ENCODE data around the gene MZT2B. TPM values are rescaled to one million over a fixed set of nuclear protein-coding genes. Genes with fewer than 3 reads are reported as not detected.
"Not testable (repeated sequence)": the region's sequence is repeated elsewhere in the genome, so short reads cannot be mapped to it uniquely, and the experiment has no call there.

The MZT2B gene
- polyA plus RNA-seq, 3 donors, result 28.8 to 66.8 (median 64.9) TPM

GRCh38 chr2:130203150-130203549 lies 21.1 kb downstream of the MZT2B start:
- intact Hi-C loops (cut with micrococcal nuclease); H3K27me3 Mint-ChIP-seq (ENCODE audit: low read depth in 3 of 3); H3K4me3 Mint-ChIP-seq; H4K20me1 ChIP-seq (ENCODE audit: insufficient read depth, low read length); H3K27ac Mint-ChIP-seq; H2AFZ ChIP-seq (ENCODE audit: insufficient read depth, low read depth, low read length, poor library complexity, severe bottlenecking); H3K27ac ChIP-seq (ENCODE audit: low read depth in 1 of 2, low read length in 2 of 2); H3K4me1 Mint-ChIP-seq; H3K4me3 ChIP-seq (replicated peaks in 1 of 3; ENCODE audit: low read depth in 2 of 3, low read length in 3 of 3); DNase-seq; H3K79me2 ChIP-seq (ENCODE audit: insufficient read depth, low read length); H3K4me1 ChIP-seq (ENCODE audit: control insufficient read depth in 1 of 2, insufficient read depth in 2 of 2, low read length in 2 of 2); H3K36me3 ChIP-seq (replicated peaks in 1 of 2; ENCODE audit: control insufficient read depth in 1 of 2, insufficient read depth in 2 of 2, low read length in 2 of 2); H3K9me3 Mint-ChIP-seq; H3K9me3 ChIP-seq (replicated peaks in 1 of 2; ENCODE audit: control insufficient read depth in 1 of 2, insufficient read depth in 1 of 2, low read length in 2 of 2); H3K36me3 Mint-ChIP-seq; H3K9ac ChIP-seq (ENCODE audit: insufficient read depth, low read length, poor library complexity, severe bottlenecking); H3K27me3 ChIP-seq (ENCODE audit: control insufficient read depth in 2 of 2, insufficient read depth in 2 of 2, low read length in 2 of 2); H3K4me2 ChIP-seq (replicated peaks; ENCODE audit: extremely low read depth, low read length, poor library complexity, severe bottlenecking): not testable (repeated sequence)
- WGBS (ENCODE audit: insufficient coverage), result no CpG with 5 or more reads among the region's 3 CpGs

- DNase-seq; H3K4me1 Mint-ChIP-seq; H3K4me3 ChIP-seq (replicated peaks in 1 of 3; ENCODE audit: low read depth in 2 of 3, low read length in 3 of 3); H3K27ac Mint-ChIP-seq; H4K20me1 ChIP-seq (ENCODE audit: insufficient read depth, low read length); H3K36me3 ChIP-seq (replicated peaks in 1 of 2; ENCODE audit: control insufficient read depth in 1 of 2, insufficient read depth in 2 of 2, low read length in 2 of 2); H2AFZ ChIP-seq (ENCODE audit: insufficient read depth, low read depth, low read length, poor library complexity, severe bottlenecking); H3K4me2 ChIP-seq (replicated peaks; ENCODE audit: extremely low read depth, low read length, poor library complexity, severe bottlenecking); H3K36me3 Mint-ChIP-seq; H3K27ac ChIP-seq (ENCODE audit: low read depth in 1 of 2, low read length in 2 of 2); H3K9ac ChIP-seq (ENCODE audit: insufficient read depth, low read length, poor library complexity, severe bottlenecking); intact Hi-C loops (cut with micrococcal nuclease); H3K79me2 ChIP-seq (ENCODE audit: insufficient read depth, low read length); H3K9me3 Mint-ChIP-seq; H3K27me3 ChIP-seq (ENCODE audit: control insufficient read depth in 2 of 2, insufficient read depth in 2 of 2, low read length in 2 of 2); H3K9me3 ChIP-seq (replicated peaks in 1 of 2; ENCODE audit: control insufficient read depth in 1 of 2, insufficient read depth in 1 of 2, low read length in 2 of 2); H3K4me3 Mint-ChIP-seq; H3K4me1 ChIP-seq (ENCODE audit: control insufficient read depth in 1 of 2, insufficient read depth in 2 of 2, low read length in 2 of 2): not testable (repeated sequence)
- WGBS (ENCODE audit: insufficient coverage), result 82% methylated on average over 4 of the region's 13 CpGs
- H3K27me3 Mint-ChIP-seq (ENCODE audit: low read depth in 3 of 3), result peaks cover 6 to 15% (median 12%) of the 10 kb centered on the region in 3 donors
Measured at GRCh38 chr2:130207051-130207450, 25.0 kb downstream of the MZT2B start.

GRCh38 chr2:130219147-130219546 lies 37.1 kb downstream of the MZT2B start:
- not testable (repeated sequence) for H3K4me2 ChIP-seq (replicated peaks; ENCODE audit: extremely low read depth, low read length, poor library complexity, severe bottlenecking)

GRCh38 chr2:130220505-130220904 lies 38.4 kb downstream of the MZT2B start:
- WGBS (ENCODE audit: insufficient coverage), result no CpG with 5 or more reads among the region's 1 CpG
- intact Hi-C loops (cut with micrococcal nuclease); H3K4me1 ChIP-seq (ENCODE audit: control insufficient read depth in 1 of 2, insufficient read depth in 2 of 2, low read length in 2 of 2); H3K9me3 Mint-ChIP-seq; H3K36me3 Mint-ChIP-seq; H3K4me3 Mint-ChIP-seq; H3K36me3 ChIP-seq (replicated peaks in 1 of 2; ENCODE audit: control insufficient read depth in 1 of 2, insufficient read depth in 2 of 2, low read length in 2 of 2); H3K4me3 ChIP-seq (replicated peaks in 1 of 3; ENCODE audit: low read depth in 2 of 3, low read length in 3 of 3); H4K20me1 ChIP-seq (ENCODE audit: insufficient read depth, low read length); H3K27me3 ChIP-seq (ENCODE audit: control insufficient read depth in 2 of 2, insufficient read depth in 2 of 2, low read length in 2 of 2); H3K27ac ChIP-seq (ENCODE audit: low read depth in 1 of 2, low read length in 2 of 2); H3K9me3 ChIP-seq (replicated peaks in 1 of 2; ENCODE audit: control insufficient read depth in 1 of 2, insufficient read depth in 1 of 2, low read length in 2 of 2); DNase-seq; H3K27ac Mint-ChIP-seq; H2AFZ ChIP-seq (ENCODE audit: insufficient read depth, low read depth, low read length, poor library complexity, severe bottlenecking); H3K4me2 ChIP-seq (replicated peaks; ENCODE audit: extremely low read depth, low read length, poor library complexity, severe bottlenecking); H3K27me3 Mint-ChIP-seq (ENCODE audit: low read depth in 3 of 3); H3K4me1 Mint-ChIP-seq; H3K79me2 ChIP-seq (ENCODE audit: insufficient read depth, low read length); H3K9ac ChIP-seq (ENCODE audit: insufficient read depth, low read length, poor library complexity, severe bottlenecking): not testable (repeated sequence)

More at GRCh38 chr2:130219147-130219546, 37.1 kb downstream of the MZT2B start:
- H3K4me1 Mint-ChIP-seq; H3K27ac Mint-ChIP-seq; H3K9me3 Mint-ChIP-seq; H4K20me1 ChIP-seq (ENCODE audit: insufficient read depth, low read length); H3K27me3 ChIP-seq (ENCODE audit: control insufficient read depth in 2 of 2, insufficient read depth in 2 of 2, low read length in 2 of 2); H3K36me3 ChIP-seq (replicated peaks in 1 of 2; ENCODE audit: control insufficient read depth in 1 of 2, insufficient read depth in 2 of 2, low read length in 2 of 2); DNase-seq; H3K4me3 ChIP-seq (replicated peaks in 1 of 3; ENCODE audit: low read depth in 2 of 3, low read length in 3 of 3); H3K4me3 Mint-ChIP-seq; H2AFZ ChIP-seq (ENCODE audit: insufficient read depth, low read depth, low read length, poor library complexity, severe bottlenecking); H3K4me1 ChIP-seq (ENCODE audit: control insufficient read depth in 1 of 2, insufficient read depth in 2 of 2, low read length in 2 of 2); H3K79me2 ChIP-seq (ENCODE audit: insufficient read depth, low read length); H3K27ac ChIP-seq (ENCODE audit: low read depth in 1 of 2, low read length in 2 of 2); H3K9me3 ChIP-seq (replicated peaks in 1 of 2; ENCODE audit: control insufficient read depth in 1 of 2, insufficient read depth in 1 of 2, low read length in 2 of 2); H3K36me3 Mint-ChIP-seq; H3K9ac ChIP-seq (ENCODE audit: insufficient read depth, low read length, poor library complexity, severe bottlenecking); intact Hi-C loops (cut with micrococcal nuclease): not testable (repeated sequence)
- peaks cover 5 to 13% (median 7%) of the 10 kb centered on the region in 3 donors for H3K27me3 Mint-ChIP-seq (ENCODE audit: low read depth in 3 of 3)
- no CpG with 5 or more reads among the region's 2 CpGs for WGBS (ENCODE audit: insufficient coverage)

Measured in CD14-positive monocyte (primary cell).